D341Med (cell line): Measurements from ENCODE around the gene SEL1L.
A peak's percentile ranks its signal among the peaks of the same experiment; 100 is the strongest.
"Not testable (repeated sequence)": the region's sequence is repeated elsewhere in the genome, so short reads cannot be mapped to it uniquely, and the experiment has no call there.

ENCODE experiments used
- DNase-seq: peaks from one replicate; pipeline ENCODE4 v3.0.0; 2012; ENCODE audit warnings: low spot score

SEL1L gene

GRCh38 chr14:81474148-81474492, 59.5 kb downstream of the SEL1L start:
- no peak for DNase-seq

GRCh38 chr14:81473456-81474147, 60.1 kb downstream of the SEL1L start:
- DNase-seq: no peak

GRCh38 chr14:81472096-81472800, 61.4 kb downstream of the SEL1L start:
- no peak for DNase-seq

- DNase-seq: no peak
Measured at GRCh38 chr14:81471062-81471461, 62.6 kb downstream of the SEL1L start.

GRCh38 chr14:81470557-81470826, 63.2 kb downstream of the SEL1L start:
- not testable (repeated sequence) for DNase-seq

GRCh38 chr14:81466854-81467253, 66.8 kb downstream of the SEL1L start:
- DNase-seq: no peak

- no peak for DNase-seq
Measured at GRCh38 chr14:81465507-81466228, 68.0 kb downstream of the SEL1L start.

- not testable (repeated sequence) for DNase-seq
Measured at GRCh38 chr14:81465003-81465392, 68.7 kb downstream of the SEL1L start.

GRCh38 chr14:81464253-81465002, 69.2 kb downstream of the SEL1L start:
- DNase-seq: peak; percentile 53

- DNase-seq: not testable (repeated sequence)
Measured at GRCh38 chr14:81462356-81462755, 71.3 kb downstream of the SEL1L start.

GRCh38 chr14:81459912-81460311, 73.7 kb downstream of the SEL1L start:
- no peak for DNase-seq

- no peak for DNase-seq
Measured at GRCh38 chr14:81458352-81458751, 75.3 kb downstream of the SEL1L start.

- DNase-seq: no peak
Measured at GRCh38 chr14:81455390-81455789, 78.3 kb downstream of the SEL1L start.

- no peak for DNase-seq
Measured at GRCh38 chr14:81454572-81455218, 79.0 kb downstream of the SEL1L start.

- peak; percentile 67 for DNase-seq
Measured at GRCh38 chr14:81453166-81453766, 80.4 kb downstream of the SEL1L start.

- no peak for DNase-seq
Measured at GRCh38 chr14:81452341-81453133, 81.1 kb downstream of the SEL1L start.

- DNase-seq: no peak
Measured at GRCh38 chr14:81450976-81451375, 82.7 kb downstream of the SEL1L start.

GRCh38 chr14:81450100-81450531, 83.5 kb downstream of the SEL1L start:
- DNase-seq: no peak

GRCh38 chr14:81449576-81449975, 84.1 kb downstream of the SEL1L start:
- DNase-seq: no peak

- DNase-seq: no peak
Measured at GRCh38 chr14:81449114-81449513, 84.5 kb downstream of the SEL1L start.
